ENCODE results near the gene EEPD1.

Gene EEPD1

DNA sequence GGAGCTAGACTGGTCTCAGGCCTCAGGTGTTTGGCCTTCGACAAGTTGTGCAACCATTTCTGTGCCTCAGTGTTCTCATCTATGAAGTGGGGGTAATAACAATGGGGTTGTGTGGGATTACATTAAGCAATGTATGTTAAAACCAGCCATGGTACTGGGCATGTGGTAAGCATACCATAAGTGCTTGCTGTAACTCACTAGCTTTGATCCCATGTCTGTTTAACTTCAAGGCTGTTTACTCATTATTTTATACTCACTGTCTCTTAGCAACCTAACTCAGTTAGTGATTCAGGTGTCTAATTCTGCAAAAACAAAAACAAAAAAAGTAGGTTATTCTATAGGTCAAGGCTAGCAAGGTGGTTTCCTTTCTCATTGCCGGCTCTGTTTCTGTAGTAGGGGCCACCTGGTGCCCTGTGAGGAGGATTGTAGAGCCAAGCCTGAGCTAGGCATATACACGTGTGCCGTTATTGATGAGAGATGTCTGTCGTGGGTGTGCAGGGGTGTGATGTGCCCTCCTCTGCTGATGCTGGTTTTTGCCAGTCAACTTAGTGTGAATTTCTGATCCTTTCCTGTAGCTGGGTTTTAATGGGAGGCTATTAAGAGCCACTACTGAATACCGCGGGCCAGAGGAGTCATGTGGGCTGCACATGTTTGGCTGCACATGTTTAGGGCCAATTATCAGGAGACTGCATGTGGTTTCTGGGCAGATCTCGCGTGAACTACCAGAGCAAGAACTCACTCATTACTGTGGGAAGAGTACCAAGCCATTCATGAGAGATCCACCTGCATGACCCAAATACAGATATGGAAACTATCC is 56.2 kb downstream of the EEPD1 start:
- DNase-seq (ENCODE audit: low read depth, low spot score) = no peak
- H3K27ac ChIP-seq = no peak overlapping the region

GRCh38 chr7:36209814-36210183 is 56.7 kb downstream of the EEPD1 start:
- no peak overlapping the region for H3K27ac ChIP-seq

GRCh38 chr7:36210291-36210922 is 57.4 kb downstream of the EEPD1 start:
- no peak overlapping the region for H3K27ac ChIP-seq
- no peak for DNase-seq (ENCODE audit: low read depth, low spot score)

More at GRCh38 chr7:36209814-36210183, 56.7 kb downstream of the EEPD1 start:
- no peak for DNase-seq (ENCODE audit: low read depth, low spot score)

- DNase-seq (ENCODE audit: low read depth, low spot score) = no peak
- no peak overlapping the region for H3K27ac ChIP-seq
These were observed 61.8 kb downstream of the EEPD1 start for GRCh38 chr7:36214608-36215456.

DNA sequence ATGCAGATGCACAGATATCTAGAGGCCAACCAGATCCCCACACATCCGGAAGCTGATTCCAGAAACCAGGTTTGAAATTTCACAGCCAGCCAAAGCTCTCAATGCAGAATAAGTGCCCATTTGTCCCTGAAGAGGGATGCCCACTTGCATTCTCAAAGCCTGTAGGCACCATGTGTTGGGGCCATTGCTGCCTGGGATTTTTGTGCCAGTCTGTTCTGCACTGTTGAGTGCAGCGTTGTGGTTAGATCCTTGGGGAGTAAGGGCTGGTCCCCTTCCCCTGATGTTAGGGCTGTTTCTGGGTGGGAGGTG is 62.4 kb downstream of the EEPD1 start:
- no peak overlapping the region for H3K27ac ChIP-seq
- DNase-seq (ENCODE audit: low read depth, low spot score) = no peak

DNA sequence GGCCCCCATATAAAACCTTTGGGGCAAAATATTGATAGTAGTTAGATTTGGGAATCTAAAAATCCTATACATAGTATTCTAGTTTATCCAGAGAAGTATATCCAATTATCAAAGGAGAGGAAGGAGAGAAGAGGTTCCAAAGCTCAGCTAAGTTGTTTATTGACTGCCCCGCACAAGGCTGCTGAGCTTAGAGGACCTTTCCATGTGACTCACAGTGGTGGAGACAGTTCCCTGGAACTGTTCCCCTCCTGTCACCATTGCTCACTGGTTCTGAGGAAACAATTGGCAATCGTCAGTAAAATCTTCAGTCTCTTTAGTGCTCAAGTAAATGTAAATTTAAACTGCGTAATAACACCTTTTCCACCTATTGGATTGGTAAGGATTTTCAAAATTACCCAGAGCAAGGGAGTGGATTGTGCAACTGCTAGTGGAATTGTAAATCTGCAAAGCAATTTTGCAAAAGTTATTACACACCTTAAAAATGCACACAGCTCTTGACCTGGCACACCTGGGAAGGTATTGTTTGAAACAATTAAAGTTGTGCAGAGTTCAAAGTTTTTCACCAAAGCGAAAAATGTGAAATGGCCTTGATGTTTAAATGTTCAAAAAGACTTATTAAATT is 63.1 kb downstream of the EEPD1 start:
- no peak overlapping the region for H3K27ac ChIP-seq
- no peak for DNase-seq (ENCODE audit: low read depth, low spot score)

- no peak for DNase-seq (ENCODE audit: low read depth, low spot score)
- H3K27ac ChIP-seq = no peak overlapping the region
These were observed 64.3 kb downstream of the EEPD1 start for GRCh38 chr7:36217211-36217960.

- H3K27ac ChIP-seq = no peak overlapping the region
- DNase-seq (ENCODE audit: low read depth, low spot score) = no peak
These were observed 64.9 kb downstream of the EEPD1 start for GRCh38 chr7:36217961-36218284.

DNA sequence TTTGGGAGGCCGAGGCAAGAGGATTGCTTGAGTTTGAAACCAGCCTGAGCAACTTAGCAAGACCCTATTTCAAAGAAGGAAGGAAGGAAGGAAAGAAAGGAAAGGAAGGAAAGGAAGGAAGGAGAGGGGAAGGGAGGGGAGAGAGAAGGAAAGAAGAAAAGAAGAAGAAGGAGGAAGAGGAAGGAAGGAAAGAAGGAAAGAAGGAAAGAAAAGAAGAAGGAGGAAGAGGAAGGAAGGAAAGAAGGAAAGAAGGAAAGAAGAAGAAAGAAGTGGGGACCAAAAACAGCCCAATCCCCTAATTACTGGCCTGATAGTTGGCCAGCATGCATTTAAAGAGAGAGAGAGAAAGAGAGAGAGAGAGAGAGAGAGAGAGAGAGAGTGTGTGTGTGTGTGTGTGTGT is 66.4 kb downstream of the EEPD1 start:
- no peak overlapping the region for H3K27ac ChIP-seq
- DNase-seq (ENCODE audit: low read depth, low spot score) = no peak

- DNase-seq (ENCODE audit: low read depth, low spot score) = no peak
- H3K27ac ChIP-seq = no peak overlapping the region
These were observed 70.8 kb downstream of the EEPD1 start for GRCh38 chr7:36223851-36224250.

- no peak for DNase-seq (ENCODE audit: low read depth, low spot score)
- H3K27ac ChIP-seq = no peak overlapping the region
These were observed 72.1 kb downstream of the EEPD1 start for GRCh38 chr7:36224934-36225858.

GRCh38 chr7:36226151-36226550 is 73.1 kb downstream of the EEPD1 start:
- no peak for DNase-seq (ENCODE audit: low read depth, low spot score)
- no peak overlapping the region for H3K27ac ChIP-seq

DNA sequence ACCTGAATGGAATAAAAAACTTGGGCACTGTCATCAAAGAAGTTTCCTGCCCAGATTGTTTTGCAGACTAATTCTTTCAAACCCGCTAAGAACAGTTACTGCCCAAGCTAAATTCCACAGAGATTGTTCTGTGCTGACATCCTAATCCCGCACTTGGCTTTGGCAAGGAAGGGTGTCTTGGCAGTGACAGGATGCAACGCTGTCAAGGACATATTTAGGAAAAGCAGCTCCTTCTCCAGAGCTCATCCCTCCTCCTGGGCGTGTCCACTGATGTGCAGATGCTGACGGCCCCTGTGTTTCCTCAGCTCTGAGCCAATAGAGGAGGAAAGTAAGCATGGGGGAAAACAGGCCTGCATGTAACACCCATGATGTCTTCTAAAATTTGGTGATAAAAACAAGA is 74.2 kb downstream of the EEPD1 start:
- DNase-seq (ENCODE audit: low read depth, low spot score) = no peak

DNA sequence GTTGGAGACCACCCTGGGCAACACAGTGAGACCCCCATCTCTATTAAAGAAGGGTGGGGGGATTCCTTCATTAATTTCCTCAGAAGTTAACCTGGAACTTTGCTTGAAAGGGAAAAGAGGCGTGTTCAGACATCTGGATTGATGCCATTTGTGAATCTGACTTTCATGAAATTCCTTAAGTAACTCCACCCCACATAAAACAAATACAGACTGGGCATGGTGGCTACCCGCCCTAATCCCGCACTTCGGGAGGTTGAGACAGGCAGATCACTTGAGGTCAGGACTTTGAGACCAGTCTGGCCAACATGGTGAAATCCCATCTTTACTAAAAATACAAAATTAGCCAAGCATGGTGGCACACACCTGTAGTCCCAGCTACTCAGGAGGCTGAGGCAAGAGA is 75.0 kb downstream of the EEPD1 start:
- no peak for DNase-seq (ENCODE audit: low read depth, low spot score)
- no peak overlapping the region for H3K27ac ChIP-seq

More for the DNA sequence above, 74.2 kb downstream of the EEPD1 start:
- no peak overlapping the region for H3K27ac ChIP-seq

- DNase-seq (ENCODE audit: low read depth, low spot score) = no peak
- H3K27ac ChIP-seq = no peak overlapping the region
These were observed 78.4 kb downstream of the EEPD1 start for GRCh38 chr7:36231406-36231805.

DNA sequence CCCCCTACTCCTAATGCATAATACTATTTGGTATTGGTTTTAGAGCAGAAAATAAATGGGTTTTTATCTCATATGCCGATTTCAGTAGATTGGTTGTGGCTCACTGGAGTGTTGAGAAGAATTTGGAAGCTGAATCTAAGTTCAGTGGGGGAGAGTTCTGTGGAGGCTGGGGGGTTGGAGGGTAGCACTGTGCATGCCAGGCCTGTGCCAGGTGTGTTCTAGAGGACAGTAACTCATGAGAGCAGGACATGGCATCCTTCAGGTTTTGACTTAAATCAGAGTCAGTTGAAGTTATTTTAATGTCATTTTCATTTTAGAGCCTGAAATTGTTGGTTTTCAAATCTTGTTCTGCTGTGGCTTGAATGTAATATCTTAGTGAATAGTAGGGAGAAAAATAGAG is 79.5 kb downstream of the EEPD1 start:
- DNase-seq (ENCODE audit: low read depth, low spot score) = no peak
- no peak overlapping the region for H3K27ac ChIP-seq

DNA sequence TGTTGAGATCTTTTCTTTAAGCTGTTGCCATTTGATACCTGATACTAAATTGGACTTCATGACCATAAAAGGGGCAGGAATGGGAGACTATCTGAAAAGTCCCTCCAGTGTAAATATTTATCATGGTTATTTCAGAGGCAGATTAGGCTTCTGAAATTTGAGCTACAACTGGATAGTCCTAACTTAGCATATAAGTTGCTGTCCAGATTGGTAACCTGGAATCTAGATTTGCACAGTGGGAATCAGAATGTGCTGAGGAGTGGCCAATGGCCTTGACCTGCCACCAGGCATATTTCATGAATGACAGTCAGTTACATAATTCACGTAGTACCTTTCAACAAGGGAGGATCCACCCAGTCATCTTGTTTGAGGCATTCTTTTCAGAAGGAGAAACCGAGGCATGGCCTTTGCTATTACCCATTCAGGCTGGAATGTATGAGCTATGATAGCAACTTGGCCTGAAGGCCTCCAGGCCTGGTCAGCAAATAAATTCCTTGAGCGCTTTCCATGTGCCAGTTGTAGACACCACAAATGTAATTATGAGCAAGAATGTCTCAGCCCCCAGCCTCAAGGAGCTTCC is 80.0 kb downstream of the EEPD1 start:
- H3K27ac ChIP-seq = no peak overlapping the region
- no peak for DNase-seq (ENCODE audit: low read depth, low spot score)

DNA sequence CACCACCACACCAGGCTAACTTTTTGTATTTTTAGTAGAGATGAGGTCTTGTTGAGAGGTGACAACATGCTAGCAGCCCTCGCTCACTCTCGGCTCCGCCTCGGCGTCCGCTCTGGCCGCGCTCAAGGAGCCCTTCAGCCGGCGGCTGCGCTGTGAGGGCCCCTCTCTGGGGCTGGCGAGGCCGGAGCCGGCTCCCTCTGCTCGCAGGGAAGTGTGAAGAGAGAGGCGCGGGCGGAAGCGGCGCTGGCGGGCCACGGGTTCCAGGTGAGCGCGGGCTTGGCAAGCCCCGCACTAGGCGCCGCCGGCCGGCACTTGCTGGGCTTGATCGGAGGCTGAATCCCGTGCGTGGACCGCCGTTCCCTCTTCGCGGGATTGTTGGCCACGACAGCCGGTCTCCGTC is 83.0 kb downstream of the EEPD1 start:
- no peak for DNase-seq (ENCODE audit: low read depth, low spot score)
- no peak overlapping the region for H3K27ac ChIP-seq

GRCh38 chr7:36238138-36238537 is 85.1 kb downstream of the EEPD1 start:
- no peak overlapping the region for H3K27ac ChIP-seq
- no peak for DNase-seq (ENCODE audit: low read depth, low spot score)
